HepG2 (cell line): ENCODE data around the gene RGMA.

ENCODE experiments used
- GTF2F1 ChIP-seq: fragments of 150-350 bp; IDR thresholded peaks from 2 replicates; pipeline ENCODE4 v1.6.1; 2014; ENCODE audit warnings: low read length
- TAF1 ChIP-seq: sonication (generic); formaldehyde crosslinking; IDR thresholded peaks from 2 replicates; pipeline ENCODE4 v1.4.0; 2020; ENCODE audit warnings: missing genetic modification reagents
- TBP ChIP-seq: sonication (generic); formaldehyde crosslinking; IDR thresholded peaks from 2 replicates; pipeline ENCODE4 v1.5.0; 2020; ENCODE audit warnings: missing genetic modification reagents

- TF ChIP-seq TBP (CRISPR knock-in tag) (no peak), GTF2F1 (no peak), TAF1 (no peak)
These were observed at the start of gene RGMA for GRCh38 chr15:93088981-93089726.
